MM.1S (cell line): Measurements from ENCODE around the gene GRIA4.

Experiments
- EZH2 ChIP-seq: fragments of 300-600 bp; sonication (generic); optimal IDR thresholded peaks from 2 replicates; pipeline ENCODE3; 2017; ENCODE audit warnings: low read depth, mild to moderate bottlenecking, antibody characterized with exemption, low read length, mixed read lengths
- EZH2phosphoT487 ChIP-seq: fragments of 300-600 bp; sonication (generic); IDR thresholded peaks from 2 replicates; pipeline ENCODE4 v1.6.1; 2018; ENCODE audit warnings: antibody characterized with exemption, low read length
- TF ChIP-seq, protein P1 (sequence below): fragments of 300-600 bp; sonication (generic); IDR thresholded peaks from 2 replicates; pipeline ENCODE4 v1.5.1; 2016; ENCODE audit warnings: antibody characterized with exemption, low read length, mixed read lengths

DNA sequence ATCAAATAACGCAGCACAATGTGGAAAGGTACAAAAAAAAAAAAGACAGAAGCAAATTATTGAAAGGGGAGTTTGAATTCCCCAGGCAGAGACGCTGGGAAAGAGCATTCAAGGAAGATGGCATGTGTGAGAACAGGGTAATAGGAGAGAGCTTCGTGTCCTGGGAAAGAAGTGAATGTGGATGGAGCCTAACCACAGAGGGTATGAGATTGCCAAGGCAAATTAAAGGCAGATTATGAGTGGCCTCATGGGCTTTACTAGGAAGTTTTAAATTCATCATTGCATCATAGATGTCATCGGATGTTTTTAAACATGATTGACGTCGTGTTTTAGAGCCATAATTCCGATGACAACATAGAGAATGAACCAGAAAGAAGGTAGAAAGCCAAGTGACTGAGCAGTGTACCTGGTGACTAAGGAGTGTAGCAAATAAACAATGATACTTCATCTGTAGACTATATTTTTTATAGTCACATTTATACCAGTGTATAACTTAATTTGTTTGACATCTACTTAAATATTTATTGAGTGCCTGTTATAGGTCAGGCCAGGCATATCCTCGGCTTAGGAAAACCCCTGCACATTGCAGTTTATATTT is 260.7 kb downstream of the GRIA4 start:
- TF ChIP-seq, protein P1, sequence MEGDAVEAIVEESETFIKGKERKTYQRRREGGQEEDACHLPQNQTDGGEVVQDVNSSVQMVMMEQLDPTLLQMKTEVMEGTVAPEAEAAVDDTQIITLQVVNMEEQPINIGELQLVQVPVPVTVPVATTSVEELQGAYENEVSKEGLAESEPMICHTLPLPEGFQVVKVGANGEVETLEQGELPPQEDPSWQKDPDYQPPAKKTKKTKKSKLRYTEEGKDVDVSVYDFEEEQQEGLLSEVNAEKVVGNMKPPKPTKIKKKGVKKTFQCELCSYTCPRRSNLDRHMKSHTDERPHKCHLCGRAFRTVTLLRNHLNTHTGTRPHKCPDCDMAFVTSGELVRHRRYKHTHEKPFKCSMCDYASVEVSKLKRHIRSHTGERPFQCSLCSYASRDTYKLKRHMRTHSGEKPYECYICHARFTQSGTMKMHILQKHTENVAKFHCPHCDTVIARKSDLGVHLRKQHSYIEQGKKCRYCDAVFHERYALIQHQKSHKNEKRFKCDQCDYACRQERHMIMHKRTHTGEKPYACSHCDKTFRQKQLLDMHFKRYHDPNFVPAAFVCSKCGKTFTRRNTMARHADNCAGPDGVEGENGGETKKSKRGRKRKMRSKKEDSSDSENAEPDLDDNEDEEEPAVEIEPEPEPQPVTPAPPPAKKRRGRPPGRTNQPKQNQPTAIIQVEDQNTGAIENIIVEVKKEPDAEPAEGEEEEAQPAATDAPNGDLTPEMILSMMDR = no peak
- TF ChIP-seq EZH2phosphoT487 (no peak), EZH2 (no peak)
